Measurements from ENCODE around the gene SERGEF. TPM values are rescaled to one million over a fixed set of nuclear protein-coding genes. Genes with fewer than 3 reads are reported as not detected.

SERGEF gene
- total and polyA plus RNA-seq, 2 of the 4 experiments (the other 2 are of a cell fraction): 12.2 to 18.1 TPM

DNA sequence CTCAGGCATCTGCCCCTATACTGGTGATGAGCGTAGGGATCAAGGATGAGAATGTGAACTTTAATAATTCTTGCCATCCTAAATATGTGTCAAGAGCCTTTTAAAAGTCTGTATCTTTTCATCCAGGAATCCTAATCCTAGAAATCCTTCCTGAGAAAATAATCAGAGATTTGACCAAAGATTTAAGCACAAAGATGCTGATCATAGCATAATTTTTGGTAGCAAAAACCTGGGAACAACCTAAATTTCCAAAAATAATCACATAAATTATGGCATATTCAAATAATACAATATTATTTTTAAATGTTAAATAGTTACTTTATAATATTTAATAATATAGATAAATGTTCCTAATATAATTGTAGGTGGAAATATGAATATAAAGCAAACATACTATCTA is 76.1 kb downstream of the SERGEF start:
- Histone ChIP-seq H3K4me3 (ENCODE audit: insufficient read depth, low read depth, low read length) (no peak overlapping the region), H4K5ac (ENCODE audit: low read depth, low read length) (no peak overlapping the region), H2AK9ac (replicated peaks; ENCODE audit: low read depth, low read length, poor library complexity) (no peak overlapping the region), H3K56ac (ENCODE audit: extremely low read depth, insufficient read depth, low read length) (no peak overlapping the region), H3K27ac (ENCODE audit: insufficient read depth, low read length) (no peak overlapping the region), H2AFZ (replicated peaks; ENCODE audit: low read length, poor library complexity) (no peak overlapping the region), H3K27me3 (ENCODE audit: control insufficient read depth, insufficient read depth, low read length) (no peaks in the 10 kb centered on the region), H4K20me1 (ENCODE audit: insufficient read depth, low read length) (no peaks in the 10 kb centered on the region), H2AK5ac (ENCODE audit: low read depth, low read length) (no peak overlapping the region), H3K4me1 (ENCODE audit: control insufficient read depth, insufficient read depth, low read length) (no peaks in the 10 kb centered on the region; the same call in 1 of the 2 replicates), H3K4ac (ENCODE audit: low read depth, low read length) (no peak overlapping the region), H3K9me3 (ENCODE audit: control insufficient read depth, insufficient read depth, low read length) (no peaks in the 10 kb centered on the region), H3K9ac (ENCODE audit: low read depth, low read length) (no peak overlapping the region), H3K4me2 (ENCODE audit: low read depth, low read length) (no peak overlapping the region), H4K91ac (ENCODE audit: insufficient read depth, low read depth, low read length) (no peak overlapping the region), H2BK120ac (ENCODE audit: low read depth, low read length) (no peak overlapping the region), H2BK20ac (ENCODE audit: low read depth, low read length) (no peak overlapping the region), H2BK5ac (ENCODE audit: low read depth, low read length, poor library complexity, severe bottlenecking) (no peak overlapping the region), H3K14ac (replicated peaks; ENCODE audit: low read depth, low read length) (no peak overlapping the region), H3K79me1 (ENCODE audit: low read depth in 1 of 2, low read length in 2 of 2) (no peaks in the 10 kb centered on the region), H3K36me3 (ENCODE audit: control insufficient read depth, insufficient read depth, low read length) (no peaks in the 10 kb centered on the region), H3K23ac (ENCODE audit: low read depth, low read length) (no peak overlapping the region), H4K8ac (ENCODE audit: low read depth in 2 of 2, low read length in 2 of 2) (no peak overlapping the region), H3K18ac (ENCODE audit: low read depth, low read length) (no peak overlapping the region), H2BK15ac (ENCODE audit: low read depth, low read length) (no peak overlapping the region), H3K9me1 (ENCODE audit: insufficient read depth, low read length) (0 out of 2 replicates have a peak, but pooled peaks cover 3% of the 10 kb centered on the region)
- DNase-seq (no peak), ATAC-seq (ENCODE audit: low read depth) (no peak)
- intact Hi-C loops (cut with micrococcal nuclease): no loop called here
- in situ Hi-C loops (cut with MboI; ENCODE audit: low sequenced_read_pairs): no loop called here
- no peak for TF ChIP-seq MAZ (IDR thresholded peaks at IDR 0.05; ENCODE audit: borderline replicate concordance, low read depth, low read length)
- peak; percentile 67 for TF ChIP-seq MAFK (IDR thresholded peaks at IDR 0.05; ENCODE audit: low read depth, low read length)
- BruUV-seq (replicated peaks): no TSS peak
- dilution Hi-C loops (cut with HindIII; ENCODE audit: low sequenced_read_pairs, unreplicated experiment): no loop called here
- CTCF ChIA-PET: no interaction called here
- POLR2A ChIA-PET (ENCODE audit: unreplicated experiment): no interaction called here
- WGBS, 2 experiments (ENCODE audit: extremely low coverage in 2 of 2, insufficient read length in 1 of 2): no CpG with 5 or more reads among the region's 1 CpG

Data from IMR-90 (cell line).